ENCODE data around the gene DNAJC7.

DNAJC7 gene

GRCh38 chr17:42016941-42017865 lies at the start of gene DNAJC7:
Gene DNAJC7 (minus strand): TSS chr17:42017439. CDS start chr17:42017416, 23 bp downstream.
- DNase-seq, result peak; percentile 96

- no peak for DNase-seq
Observed at GRCh38 chr17:42065201-42065600, 48.0 kb upstream of the DNAJC7 start.

- DNase-seq, result no peak
Observed at GRCh38 chr17:42062681-42063080, 45.4 kb upstream of the DNAJC7 start.

- peak; percentile 82 for DNase-seq
Observed at GRCh38 chr17:42061646-42062487, 44.6 kb upstream of the DNAJC7 start.

GRCh38 chr17:42060231-42060630 lies 43.0 kb upstream of the DNAJC7 start:
- no peak for DNase-seq

- no peak for DNase-seq
Observed at GRCh38 chr17:42059815-42060214, 42.6 kb upstream of the DNAJC7 start.

- DNase-seq, result no peak
Observed at GRCh38 chr17:42058063-42058462, 40.8 kb upstream of the DNAJC7 start.

GRCh38 chr17:42056635-42057034 lies 39.4 kb upstream of the DNAJC7 start:
- no peak for DNase-seq

GRCh38 chr17:42055496-42055895 lies 38.3 kb upstream of the DNAJC7 start:
- DNase-seq, result no peak

- DNase-seq, result no peak
Observed at GRCh38 chr17:42055027-42055426, 37.8 kb upstream of the DNAJC7 start.

GRCh38 chr17:42053731-42054500 lies 36.7 kb upstream of the DNAJC7 start:
- DNase-seq, result no peak

- DNase-seq, result no peak
Observed at GRCh38 chr17:42052346-42052877, 35.2 kb upstream of the DNAJC7 start.

GRCh38 chr17:42051645-42052044 lies 34.4 kb upstream of the DNAJC7 start:
- no peak for DNase-seq

GRCh38 chr17:42051013-42051400 lies 33.8 kb upstream of the DNAJC7 start:
- DNase-seq, result no peak

- DNase-seq, result peak; percentile 74
Observed at GRCh38 chr17:42050393-42051012, 33.3 kb upstream of the DNAJC7 start, which contains the start of gene C17orf113. Gene C17orf113 (minus strand): TSS chr17:42050601. CDS start chr17:42043376, 7,225 bp downstream.

- no peak for DNase-seq
Observed at GRCh38 chr17:42049834-42050392, 32.7 kb upstream of the DNAJC7 start.

GRCh38 chr17:42047343-42047742 lies 30.1 kb upstream of the DNAJC7 start:
- no peak for DNase-seq

GRCh38 chr17:42045719-42046118 lies 28.5 kb upstream of the DNAJC7 start:
- no peak for DNase-seq

- DNase-seq, result no peak
Observed at GRCh38 chr17:42042598-42043319, 25.5 kb upstream of the DNAJC7 start.

- DNase-seq, result no peak
Observed at GRCh38 chr17:42041619-42042018, 24.4 kb upstream of the DNAJC7 start.

- DNase-seq, result no peak
Observed at GRCh38 chr17:42040818-42041217, 23.6 kb upstream of the DNAJC7 start.
